Kidney tubule cell (primary cell): ENCODE results near the gene RYR1.
A peak's percentile ranks its signal among the peaks of the same experiment; 100 is the strongest.

ENCODE experiments used
- DNase-seq: peaks from one replicate; pipeline ENCODE4 v3.0.0-alpha.2; 2018; ENCODE audit warnings: low spot score

Gene RYR1

DNA sequence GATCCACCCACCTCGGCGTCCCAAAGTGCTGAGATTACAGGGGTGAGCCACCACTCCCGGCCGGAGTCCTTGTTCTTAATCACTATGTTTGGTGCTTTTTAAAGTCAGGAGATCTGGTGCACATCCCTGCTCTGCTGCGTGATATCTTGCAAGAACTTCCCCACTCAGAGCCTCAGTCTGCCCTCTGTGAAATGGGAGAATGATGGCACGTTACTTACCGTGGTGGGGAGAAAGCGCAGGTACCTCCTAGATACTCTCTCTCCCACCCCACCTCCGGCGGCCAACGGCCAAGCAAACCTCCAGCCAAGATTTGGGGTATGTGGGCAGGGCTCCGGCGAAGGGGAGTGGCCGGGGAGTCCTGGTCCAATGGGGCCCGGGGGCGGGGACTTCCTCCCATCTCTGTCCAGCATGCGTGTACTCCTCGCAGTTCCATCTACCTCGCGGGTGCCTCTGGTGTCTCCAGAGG lies at the start of gene RYR1:
TSS of gene RYR1 (plus strand) at position 424 of the 466 bp plus-strand sequence. CDS start 139 bp downstream, outside the sequence.
- no peak for DNase-seq

DNA sequence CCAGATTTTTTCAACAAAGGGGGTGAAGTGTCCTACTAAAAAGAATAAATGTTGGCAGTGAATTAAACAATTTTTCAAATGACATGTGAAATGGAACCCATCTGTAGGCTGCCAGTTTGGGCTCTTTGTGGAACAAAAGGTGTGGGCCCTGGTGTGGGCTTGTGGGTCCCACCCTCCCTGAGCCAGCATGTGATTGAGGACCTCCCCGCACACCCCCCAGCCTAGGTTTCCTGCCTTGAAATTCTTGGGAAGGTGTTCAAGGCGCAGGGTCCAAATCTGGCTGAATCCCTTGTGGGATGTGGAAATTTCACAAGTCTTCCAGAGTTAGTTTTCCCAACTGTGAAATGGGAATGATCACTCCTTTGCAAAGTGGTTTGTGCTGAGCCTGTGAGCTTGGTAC lies 49.7 kb upstream of the RYR1 start:
- DNase-seq, result no peak

DNA sequence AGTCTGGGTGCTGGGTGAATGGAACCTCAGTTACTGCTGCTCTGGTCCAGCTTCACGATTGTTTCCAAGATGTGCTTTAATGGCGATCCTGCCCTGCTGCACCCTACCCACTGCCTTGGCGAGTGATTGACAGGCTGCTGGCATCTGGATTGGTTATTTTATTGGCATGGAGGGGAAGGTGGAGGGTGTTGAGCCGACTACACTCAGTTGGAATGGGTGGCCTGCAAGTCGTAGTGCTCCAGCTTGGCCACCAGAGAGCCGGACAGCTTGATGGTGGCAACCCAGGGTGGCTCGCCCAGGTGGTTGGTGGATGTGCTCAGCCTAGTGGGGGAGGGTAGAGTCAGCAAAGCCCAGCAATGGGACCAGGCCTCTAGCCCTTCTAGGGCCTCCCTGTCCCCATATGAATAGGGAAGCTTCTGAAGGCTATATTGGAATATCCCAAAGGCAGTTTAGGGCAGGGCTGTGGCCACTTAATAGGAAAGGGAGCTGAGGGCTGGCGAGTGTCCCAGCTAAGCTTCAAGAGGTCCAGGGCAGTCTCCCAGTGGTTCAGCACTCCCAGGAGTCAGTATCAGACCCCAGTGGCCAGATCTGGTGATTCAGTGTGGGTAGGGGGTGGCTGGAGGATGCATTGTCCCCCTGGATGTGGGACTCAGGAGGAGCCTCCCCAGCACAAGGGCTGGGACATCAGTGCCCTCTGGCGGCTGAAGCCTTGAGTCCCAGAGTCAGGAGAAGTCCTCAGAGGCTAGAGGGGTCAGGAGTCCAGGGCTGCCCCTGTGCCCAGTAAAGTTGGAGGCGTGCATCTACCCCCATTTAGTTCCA lies 49.1 kb upstream of the RYR1 start:
- DNase-seq, result no peak

DNA sequence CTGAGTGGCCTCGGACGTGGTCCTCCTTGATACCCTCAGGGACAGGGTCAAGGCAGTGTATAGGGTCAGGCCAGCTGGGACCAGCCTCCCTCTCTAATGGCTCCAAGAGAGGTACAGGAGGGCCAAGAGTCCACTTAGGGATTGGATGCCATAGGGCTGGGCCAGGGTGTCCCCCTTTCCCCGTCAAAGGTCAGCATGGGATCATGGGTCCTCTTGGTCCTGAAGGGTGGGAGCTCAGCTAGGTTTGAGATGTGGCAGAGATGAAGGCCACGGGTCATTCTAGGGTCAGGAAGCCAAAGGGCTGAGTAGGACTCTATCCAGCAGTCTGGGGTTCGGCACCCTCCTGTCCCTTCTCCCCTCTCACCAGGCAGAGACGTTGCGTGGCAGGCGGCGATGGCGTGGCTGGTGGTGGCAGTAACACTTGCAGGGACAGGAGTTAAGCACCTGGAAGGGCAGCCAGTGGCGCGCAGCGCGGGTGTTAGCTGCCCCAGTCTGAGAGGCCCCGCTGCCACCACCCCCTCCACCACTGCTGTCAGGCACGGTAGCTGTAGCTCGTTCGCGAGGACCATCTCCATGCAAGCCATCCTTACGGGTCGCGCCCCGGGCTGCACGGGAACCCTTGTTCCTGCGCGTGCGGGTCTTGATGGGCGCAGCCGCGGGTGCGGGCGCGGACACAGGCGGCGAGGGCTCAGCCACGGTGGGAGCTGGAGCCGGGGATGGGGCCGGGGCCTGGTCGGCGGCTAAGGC lies 48.3 kb upstream of the RYR1 start:
- DNase-seq, result no peak

DNA sequence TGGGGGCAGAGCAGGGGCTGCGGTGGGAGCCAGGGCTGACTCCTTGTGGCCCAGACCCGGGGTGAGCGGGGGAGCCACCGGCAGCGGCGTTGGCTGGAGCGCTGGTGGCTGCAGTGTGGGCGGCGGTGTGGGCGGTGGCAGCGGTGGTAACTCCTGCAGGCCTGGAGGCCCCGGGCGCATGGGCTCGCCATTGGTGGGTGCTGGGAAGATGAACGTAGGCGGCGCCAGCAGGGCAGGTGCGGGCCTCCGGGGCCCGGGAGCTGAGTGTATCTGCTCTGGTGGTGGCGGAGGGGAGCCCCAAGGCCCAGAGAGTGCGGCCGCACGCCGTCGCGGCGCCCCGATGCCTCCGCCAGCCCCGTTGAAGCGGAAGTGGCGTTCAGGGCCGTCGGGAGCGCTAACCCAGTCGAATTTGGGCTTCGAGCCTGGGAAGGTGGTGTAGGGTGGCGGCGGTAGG lies 47.7 kb upstream of the RYR1 start:
- DNase-seq, result no peak

DNA sequence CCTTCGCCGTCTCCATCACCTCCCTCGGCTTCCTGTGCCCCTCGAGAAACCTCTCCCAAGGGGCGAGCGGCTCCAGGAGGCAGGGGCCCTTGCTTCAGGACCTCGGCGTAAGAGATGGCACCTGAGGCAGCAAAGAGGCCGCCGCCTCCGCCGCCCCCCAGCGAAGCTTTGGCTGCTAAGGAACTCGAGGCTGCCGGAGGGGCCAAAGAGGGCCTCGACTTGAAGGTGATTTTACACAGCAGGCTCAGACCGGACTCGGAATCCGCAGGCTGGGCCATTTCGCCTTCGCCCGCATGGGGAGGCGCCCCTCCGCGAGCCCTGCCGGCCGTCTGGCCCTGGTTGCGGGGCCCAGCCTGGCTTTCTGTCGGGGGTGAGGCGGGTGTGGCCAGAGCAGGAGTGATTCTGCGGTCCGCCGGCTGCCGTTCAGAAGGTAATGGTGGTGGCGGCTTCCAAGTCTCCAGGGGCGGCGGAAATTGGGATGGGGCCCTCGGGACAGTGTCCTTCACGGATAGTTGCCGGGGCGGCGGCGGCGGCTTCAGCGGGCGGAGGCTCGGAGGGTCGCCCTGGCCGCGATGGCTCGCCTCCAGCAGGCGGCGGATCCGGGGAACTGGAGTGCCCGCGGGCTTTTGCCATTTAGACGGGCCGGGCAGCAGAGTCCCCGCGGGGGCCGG lies 47.1 kb upstream of the RYR1 start:
- no peak for DNase-seq

DNA sequence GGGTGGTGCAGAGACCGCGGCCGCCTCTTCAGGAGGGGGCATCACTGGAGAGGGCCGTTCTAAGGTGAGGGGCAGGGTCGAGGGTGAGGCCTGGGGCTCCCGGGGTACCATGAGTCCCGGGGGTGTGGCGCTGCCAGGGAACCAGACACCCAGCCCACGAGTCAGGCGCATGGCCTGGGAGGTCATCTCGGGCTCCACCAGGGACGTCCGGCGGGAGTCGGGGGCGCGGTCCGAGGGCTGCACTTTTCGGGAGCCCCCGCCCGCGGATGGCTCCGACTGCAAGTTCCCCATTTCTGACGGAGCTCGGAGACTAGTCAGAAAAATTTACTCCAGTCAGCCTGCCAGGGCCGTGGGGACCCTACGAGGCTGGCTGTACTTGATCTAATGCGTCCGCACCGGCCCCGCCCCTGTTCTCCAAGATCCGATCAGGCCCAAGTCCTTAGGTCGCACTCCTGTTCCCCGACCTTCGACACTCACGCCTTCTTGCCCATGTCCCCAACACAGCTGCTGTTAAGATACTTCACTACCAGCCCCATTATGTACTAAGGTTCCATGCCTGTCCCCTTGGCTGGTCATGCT lies 46.4 kb upstream of the RYR1 start:
- no peak for DNase-seq

DNA sequence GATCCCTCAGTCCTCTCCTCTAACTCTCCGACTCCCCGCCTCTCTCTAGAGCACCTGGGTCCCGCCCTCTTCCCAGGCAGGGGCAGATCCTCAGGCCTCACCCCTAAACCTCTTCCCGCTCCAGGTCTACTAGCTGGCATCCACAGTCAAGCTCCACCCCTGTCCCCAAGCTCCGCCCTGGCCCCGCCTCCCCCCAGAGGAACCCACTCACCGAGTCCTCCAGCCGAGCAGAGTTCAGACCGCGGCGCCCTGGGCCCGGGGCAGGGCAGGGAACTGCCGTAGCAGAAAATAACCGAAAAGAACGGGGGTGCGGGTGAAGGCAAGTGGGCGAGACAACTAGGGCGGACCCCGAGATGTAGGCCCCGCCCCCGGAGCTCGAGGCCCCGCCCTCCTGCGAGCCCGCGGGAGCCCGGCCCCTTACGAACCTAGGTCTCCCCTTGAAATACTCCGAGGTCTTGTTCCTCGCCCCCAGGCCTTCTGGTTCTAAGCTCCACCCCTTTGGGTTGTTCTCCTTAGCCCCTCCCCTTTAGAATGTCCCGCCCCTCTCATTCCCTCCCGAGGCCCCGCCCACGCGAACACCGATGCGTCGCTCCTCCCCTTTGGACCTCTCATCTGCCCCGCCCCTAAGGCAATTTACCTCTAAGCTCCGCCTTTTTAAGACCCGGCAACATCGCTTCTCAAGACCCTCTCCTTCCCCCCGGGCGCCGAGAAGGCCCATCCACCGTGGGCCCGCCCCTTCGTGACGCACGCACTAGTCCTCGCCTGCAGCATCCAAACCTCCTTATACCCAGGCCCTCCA lies 45.7 kb upstream of the RYR1 start, which contains the start of gene GGN:
TSS of gene GGN (minus strand) at position 485 of the 799 bp plus-strand sequence. CDS start 773 bp downstream, outside the sequence.
- peak; percentile 91 for DNase-seq

DNA sequence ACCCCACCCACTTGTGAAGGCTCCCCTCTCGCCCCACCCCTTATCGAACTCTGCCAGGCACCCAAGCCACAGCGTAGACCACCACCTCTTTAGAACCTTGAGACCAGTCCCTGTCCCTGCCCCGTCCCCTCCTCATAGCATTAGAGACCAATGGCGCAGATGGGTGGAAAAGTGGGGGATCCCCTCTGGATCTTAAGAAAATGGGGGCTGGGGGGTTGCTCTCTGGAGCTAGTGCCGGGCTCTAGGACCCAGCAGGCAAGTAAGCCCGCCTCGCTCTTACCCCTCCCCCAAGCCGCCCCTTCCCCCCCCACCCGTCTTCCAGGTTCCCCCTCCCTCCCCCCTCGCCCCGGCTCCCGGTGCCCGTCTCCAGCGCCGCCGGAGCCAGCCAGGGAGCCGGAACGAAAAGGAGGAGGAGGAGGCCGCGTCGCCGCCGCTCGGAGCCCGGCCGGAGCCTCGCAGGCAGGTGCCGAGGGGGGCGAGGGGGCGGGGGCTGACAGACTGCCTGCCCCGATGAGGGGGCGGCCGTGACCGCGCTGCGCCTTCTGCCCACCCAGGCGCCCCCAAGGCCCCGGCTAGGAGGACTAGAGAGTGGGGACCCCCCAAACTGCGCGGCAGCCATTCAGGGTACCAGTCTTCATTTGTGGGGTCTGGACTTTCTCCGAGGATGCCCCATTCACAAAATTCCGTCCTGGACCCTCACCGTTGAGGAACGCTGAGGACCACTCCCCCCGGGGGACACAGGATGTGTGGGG lies 45.0 kb upstream of the RYR1 start, which contains the start of gene SPRED3:
TSS of gene SPRED3 (plus strand) at position 349 of the 752 bp plus-strand sequence. CDS start 1,606 bp downstream, outside the sequence.
- DNase-seq, result peak; percentile 68

DNA sequence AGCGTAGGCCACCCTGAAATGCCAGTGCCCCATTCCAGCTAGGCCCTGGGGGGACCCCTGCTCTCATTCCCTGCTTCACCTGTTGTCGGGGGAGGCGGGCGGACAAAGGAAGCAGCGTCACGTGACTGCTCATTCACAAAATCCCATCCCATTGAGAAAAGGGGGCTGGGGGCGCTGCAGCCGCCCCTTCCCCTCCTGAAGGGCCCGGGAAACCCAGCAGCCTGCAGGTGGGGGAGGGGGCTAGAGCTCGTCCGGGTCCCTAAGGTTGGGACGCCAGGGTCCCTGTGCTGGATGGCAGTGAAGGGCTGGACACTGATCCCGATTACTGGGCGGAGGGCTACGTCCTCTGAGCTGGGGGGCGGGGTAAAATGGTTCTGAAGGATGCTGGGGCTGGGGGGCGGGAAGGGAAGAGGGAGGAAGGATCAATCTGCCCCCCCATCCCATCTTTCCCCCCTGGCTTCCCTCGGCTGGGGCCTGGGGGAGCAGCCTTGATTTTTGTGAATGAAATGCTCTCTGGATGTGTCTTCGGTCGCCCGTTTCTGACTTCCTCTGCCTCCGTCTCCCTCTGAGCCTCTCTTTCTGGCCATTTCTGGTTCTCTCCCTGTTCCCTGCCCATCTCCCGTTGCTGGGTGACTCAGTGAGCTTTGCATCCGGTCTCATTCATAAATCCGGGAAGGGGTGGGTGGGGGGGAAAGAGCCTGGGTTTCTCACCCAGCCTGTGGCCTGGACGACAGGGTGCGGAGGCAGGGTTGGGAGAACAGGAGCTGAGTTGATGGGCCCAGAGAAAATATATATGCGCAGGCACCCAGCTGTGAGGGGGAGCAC lies 44.2 kb upstream of the RYR1 start:
- peak; percentile 83 for DNase-seq

DNA sequence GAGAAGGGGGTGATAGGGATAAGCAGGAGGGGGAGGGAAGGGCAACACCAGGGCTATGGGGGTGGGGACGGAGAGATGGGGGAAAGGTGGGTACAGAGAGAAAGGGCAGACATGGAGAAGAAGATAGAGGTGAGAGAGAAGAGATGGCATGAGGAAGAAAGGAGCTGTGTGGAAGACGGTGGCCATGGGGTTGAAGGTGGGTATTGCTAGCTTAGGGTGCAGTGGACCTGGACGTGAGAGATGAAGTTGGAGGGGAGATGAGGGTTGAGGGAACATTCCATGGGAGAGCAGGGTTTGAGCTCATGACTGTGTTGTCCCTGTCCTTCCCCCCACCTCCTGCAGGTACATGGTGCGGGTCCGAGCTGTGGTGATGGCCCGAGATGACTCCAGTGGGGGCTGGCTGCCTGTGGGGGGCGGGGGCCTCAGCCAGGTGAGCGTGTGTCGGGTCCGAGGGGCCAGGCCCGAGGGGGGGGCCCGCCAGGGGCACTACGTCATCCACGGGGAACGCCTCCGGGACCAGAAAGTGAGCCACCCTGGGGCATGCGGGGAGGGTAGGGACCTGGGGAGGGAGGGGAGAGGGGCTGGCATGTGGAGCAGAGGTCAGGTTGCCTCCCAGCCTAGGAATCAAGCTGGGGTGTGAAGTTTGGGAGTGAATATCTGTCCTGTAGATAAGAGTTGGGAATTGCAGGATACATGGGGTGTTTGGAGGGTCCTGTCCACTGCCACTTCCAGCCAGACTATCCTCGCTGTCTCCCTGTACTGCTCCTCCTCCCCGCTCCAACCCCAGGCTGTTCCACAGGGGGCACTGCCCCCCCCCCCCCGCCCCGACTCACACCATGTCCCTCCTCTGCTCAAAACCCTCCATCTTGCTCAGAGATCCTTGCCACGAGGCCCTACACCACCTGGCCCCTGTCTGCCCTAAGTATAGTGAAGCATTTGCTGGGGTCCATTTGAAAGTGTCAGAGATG lies 43.2 kb upstream of the RYR1 start:
- DNase-seq, result no peak

DNA sequence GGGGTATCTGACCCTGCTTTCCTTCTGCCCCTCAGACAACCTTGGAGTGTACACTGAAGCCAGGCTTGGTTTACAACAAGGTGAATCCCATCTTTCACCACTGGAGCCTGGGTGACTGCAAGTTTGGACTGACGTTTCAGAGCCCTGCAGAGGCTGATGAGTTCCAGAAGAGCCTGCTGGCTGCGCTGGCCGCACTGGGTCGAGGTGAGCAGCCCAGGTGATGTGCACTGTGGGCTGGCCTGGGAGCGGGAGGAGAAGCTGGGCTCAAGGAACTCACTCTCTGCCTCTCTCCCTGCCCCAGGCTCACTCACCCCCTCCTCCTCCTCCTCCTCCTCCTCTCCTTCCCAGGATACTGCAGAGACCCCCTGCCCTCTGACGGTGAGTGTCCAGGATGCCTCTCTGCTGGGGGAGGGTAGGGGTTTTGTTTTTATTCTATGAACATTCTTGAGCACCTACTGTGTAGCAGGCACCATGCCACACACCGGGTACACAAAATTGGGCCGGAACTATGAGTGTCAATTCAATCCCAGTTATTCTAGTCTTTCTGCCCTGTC lies 41.5 kb upstream of the RYR1 start:
- no peak for DNase-seq

DNA sequence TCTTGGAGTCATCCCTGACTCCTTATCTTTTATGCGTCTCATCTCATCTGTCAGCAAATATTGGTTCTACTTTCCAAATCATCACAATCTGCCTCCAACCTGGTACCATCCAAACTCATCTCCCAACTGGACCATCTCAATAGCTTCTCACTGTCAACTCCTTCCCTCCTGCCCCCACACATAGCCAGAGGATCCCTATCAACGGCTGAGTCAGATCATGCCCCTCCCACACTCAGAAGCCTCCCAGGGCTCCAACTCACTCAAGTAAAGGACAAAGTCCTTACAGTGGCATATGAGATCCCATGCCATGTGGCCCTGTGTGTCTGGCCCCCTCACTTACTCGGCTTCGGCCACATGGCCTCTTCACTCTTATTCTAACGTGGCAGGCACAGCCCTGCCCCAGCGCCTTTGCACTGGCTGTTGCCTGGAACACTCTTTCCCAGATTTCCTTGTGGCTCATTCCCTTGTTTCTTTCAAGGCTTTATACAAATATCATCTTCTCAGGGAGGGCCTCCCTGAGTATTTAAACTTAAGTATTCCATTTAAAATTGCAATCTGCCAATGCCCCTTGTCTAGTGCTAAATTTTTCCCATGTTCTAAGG lies 40.7 kb upstream of the RYR1 start:
- DNase-seq, result peak; percentile 49

DNA sequence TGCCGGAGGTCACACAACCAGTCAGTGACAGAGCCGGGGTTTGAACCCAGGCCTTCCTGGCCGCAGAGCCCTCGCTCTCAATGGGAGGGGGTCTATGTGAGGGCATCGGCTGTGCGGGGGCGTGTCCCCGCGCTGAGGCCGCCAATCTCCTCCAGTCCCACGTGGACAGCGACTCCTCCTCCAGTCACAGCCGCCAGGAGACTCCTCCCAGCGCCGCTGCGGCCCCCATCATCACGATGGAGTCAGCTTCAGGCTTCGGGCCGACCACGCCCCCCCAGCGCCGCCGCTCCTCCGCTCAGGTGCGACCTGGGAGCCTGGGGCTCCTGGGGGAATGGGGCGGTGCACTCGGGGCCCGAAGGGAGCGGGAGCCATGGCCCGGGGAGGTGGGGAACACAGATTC lies 39.0 kb upstream of the RYR1 start:
- peak; percentile 44 for DNase-seq

DNA sequence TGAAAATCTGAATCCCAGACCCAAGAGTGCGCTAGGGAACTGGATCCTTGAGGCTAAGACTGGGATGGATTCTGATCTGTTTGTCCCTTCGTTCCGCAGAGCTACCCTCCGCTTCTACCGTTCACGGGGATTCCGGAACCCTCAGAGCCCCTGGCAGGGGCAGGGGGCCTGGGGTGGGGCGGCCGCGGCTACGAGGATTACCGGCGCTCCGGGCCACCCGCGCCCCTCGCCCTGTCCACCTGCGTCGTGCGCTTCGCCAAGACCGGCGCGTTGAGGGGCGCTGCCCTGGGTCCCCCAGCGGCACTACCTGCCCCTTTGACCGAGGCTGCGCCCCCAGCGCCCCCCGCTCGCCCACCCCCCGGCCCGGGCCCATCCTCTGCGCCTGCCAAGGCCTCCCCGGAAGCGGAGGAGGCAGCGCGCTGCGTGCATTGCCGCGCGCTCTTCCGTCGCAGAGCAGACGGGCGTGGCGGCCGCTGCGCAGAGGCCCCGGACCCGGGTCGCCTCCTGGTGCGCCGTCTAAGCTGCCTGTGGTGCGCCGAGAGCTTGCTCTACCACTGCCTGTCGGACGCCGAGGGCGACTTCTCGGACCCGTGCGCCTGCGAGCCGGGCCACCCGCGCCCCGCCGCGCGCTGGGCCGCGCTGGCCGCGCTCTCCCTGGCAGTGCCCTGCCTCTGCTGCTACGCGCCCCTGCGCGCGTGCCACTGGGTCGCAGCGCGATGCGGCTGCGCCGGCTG lies 37.9 kb upstream of the RYR1 start:
- DNase-seq, result no peak

DNA sequence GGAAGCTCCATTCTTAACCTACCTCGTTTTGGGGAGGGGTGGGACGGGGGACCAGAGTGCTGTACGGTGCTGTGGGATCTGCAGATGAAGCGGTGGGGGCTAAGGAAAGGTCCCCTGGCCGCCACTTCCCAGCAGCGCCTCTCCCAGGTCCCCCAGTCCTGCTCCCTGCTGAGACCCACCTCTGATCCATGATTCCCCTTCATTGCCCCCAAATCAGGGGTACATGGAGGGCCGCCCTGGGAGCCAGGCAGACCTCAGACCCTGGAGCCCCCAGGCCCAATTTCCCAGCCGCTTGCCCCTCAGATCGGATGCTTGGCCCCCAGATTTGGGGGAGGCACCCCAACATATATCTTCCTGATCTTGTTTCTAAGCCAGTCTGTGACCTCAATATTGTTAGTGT lies 34.4 kb upstream of the RYR1 start:
- DNase-seq, result no peak

DNA sequence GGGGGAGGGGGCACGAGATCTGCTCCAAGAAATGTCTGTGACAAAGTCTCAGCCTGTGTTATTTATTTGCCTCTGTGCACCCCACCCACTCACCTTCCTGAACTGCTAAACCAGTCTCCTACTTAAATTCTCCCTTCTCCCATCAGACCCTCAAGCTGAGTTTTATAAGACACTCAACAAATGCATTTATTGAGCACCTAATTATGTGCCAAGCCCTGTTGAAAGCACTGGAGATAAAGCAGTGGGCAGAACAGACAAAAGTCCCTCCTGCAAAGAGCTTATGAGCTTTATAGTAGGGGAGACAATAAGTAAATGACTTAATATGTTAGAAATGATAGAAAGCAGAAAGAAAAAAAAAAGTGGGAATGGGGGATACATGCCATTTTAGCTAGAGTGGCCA lies 34.0 kb upstream of the RYR1 start:
- no peak for DNase-seq
